ENCODE data around the gene GPER1.
A peak's percentile ranks its signal among the peaks of the same experiment; 100 is the strongest.
"Not testable (repeated sequence)": the region's sequence is repeated elsewhere in the genome, so short reads cannot be mapped to it uniquely, and the experiment has no call there.

Gene GPER1

DNA sequence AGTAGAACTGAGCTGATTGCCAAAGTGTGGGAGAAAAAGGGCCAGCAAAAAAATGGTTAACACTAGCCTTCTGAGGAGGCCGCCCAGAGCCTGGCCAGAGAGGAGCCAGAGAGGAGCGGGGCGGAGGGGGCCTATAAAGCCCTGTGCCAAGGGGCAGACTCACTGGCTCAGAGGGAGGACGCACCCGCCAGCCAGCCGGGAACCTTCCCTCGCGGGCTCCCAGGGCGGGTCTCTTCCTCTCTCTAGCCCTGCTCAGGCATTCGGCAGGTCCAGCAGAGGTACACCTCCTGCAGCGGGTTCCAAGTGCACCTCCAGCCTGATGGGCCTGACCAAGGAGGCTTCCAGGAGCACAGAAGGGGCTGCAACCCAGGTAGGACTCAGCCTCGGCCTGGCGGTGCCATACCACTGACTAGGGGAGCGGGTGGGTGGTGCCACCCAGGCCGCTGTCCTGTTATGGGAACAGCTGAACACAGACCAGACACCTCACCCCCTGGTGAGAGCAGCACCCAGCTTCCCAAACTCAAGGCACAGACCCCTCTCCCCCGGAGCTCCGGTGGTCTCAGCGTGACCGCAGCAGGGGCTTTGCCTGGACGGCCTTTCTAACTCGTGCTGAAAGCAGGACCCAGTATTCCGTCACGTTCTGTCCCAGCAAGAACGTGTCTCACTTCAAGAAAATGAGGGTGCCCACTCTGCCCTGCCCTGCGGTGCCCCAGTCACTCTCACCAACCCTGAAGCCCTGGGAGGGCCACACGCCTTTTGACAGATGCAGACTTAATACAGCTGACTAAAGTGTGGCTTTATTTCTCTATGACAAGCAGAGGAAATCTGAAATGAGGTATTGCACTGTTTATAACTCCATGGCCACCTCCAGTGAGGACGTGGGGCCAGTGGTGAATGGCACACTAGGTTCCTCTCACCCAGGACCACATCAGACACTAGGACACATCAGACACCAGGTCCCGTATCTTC, at the start of gene GPER1:
Gene GPER1 (plus strand): TSS at position 162 of the 969 bp plus-strand sequence. CDS start 3,616 bp downstream, outside the sequence.
- DNase-seq (ENCODE audit: low read depth) = no peak

DNA sequence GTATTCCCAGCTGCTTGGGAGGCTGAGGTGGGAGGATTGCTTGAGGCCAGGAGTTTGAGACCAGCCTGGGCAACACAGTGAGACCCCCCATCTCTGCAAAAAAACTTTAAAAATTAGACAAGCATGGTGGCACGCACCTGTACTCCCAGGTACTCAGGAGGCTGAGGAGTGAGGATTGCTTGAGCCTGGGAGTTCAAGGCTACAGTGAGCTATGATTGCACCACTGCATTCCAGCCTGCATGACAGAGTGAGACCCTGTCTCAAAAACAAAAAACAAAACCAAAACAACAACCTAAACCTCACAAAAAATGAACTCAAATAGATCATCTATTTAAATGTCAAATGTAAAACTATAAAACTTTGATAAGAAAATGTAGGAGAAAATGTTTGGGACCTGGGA, 47.7 kb upstream of the GPER1 start:
- not testable (repeated sequence) for DNase-seq (ENCODE audit: low read depth)

DNA sequence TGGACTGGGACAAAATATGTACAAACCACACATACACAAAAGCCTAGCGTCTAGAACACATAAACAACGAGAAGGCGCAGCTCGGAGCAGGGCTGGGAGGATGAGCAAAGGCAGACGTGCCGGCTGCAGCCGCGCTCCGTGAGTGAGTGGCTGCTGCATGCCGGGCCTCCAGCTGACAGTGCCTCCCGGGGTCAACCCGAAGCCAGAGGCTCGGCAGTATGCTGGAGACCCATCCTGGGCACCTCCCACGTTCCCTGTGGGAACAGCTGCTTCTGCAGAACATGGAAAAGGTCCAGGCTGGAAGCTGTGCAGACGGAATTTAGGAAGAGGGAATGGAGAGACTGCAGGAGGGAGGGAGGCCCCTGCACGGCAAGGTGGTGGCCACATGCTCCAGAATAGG, 47.1 kb upstream of the GPER1 start:
- DNase-seq (ENCODE audit: low read depth) = no peak

DNA sequence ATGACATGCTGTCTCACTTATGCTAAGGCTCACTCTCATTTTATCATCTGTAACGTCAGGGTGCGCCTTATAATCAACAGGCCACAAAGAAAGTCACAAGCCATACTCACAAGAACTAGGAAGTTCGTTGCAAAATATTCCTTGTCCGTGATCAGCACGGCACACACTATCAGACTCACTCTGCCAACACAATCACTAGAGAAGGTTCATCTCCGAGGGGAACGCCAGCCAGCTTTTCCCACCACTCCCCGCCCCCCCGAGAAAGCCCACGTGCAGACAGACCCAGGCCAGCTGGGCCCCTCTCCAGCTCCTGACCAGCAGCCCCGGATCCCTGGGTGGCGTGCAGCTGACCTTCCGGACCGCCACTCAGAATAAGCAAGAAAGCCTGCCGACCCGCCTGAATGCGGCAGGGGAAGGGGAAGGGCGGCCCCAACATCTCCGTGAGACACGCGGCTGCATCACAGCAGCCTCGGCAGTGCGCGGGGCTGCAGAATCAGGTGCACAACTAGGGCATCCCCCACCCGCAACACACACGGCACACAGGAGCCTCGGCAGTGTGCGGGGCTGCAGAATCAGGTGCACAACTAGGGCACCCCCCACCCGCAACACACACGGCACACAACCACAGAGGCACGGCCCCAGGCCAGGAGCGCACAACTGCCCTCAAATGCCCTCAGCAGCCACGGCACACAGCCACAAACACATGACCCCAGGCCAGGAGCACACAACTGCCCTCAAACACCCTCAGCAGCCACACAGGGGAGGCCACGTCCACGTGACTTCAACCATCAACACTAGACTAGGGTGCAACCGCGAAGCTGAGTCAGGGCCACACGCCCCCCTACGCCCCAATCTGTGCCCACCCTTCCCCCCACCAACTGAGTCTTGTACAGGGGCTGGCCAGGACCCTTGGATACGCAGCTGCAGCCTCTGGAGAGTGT, 46.1 kb upstream of the GPER1 start:
- no peak for DNase-seq (ENCODE audit: low read depth)

DNA sequence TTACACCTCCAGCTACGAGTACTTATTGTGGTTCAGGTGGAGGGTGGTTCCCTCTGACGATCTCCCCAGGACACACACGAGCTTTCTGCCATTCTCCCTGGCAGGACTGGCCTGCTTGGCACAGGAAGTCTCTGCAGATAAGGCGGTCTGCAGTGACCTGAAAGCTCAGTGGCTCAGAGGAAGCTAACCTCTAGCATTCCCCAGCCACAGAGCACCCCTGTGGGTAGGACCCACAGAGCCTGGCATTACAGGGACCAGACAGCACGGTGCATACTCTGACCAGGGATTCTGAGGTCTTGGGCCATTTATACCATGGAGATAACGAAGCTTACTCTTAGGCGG, 45.5 kb upstream of the GPER1 start:
- DNase-seq (ENCODE audit: low read depth) = no peak

DNA sequence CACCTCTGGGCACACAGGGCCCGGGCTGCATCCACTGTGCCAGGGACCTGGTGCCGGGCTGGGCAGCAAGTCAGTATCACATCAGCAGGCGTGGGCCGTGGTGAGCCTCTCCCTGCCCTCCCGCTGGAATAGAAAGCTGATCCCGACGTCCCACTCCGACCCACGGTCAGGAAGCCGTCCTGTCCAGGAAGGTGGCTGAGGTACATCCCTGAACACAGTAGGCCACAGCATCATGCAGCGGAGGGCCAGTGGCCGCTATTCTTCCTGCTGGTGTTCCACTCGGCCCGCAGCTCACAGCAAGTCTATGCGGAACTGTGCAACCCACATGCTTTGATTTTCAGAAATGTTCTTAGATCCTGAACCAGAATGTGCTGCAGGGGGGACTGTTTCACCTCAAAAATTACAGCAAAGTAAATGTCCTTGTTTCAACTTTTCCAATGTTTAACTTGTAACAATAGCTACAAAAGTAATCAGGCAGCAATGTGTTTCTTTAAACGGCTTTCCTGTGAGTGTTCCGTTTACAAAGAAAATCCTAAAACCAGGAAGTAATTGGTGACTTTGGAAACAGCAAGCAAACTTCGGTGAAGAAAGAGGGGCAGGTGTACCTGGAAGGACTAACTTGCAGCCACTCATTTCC, 44.2 kb upstream of the GPER1 start:
- DNase-seq (ENCODE audit: low read depth) = no peak

DNA sequence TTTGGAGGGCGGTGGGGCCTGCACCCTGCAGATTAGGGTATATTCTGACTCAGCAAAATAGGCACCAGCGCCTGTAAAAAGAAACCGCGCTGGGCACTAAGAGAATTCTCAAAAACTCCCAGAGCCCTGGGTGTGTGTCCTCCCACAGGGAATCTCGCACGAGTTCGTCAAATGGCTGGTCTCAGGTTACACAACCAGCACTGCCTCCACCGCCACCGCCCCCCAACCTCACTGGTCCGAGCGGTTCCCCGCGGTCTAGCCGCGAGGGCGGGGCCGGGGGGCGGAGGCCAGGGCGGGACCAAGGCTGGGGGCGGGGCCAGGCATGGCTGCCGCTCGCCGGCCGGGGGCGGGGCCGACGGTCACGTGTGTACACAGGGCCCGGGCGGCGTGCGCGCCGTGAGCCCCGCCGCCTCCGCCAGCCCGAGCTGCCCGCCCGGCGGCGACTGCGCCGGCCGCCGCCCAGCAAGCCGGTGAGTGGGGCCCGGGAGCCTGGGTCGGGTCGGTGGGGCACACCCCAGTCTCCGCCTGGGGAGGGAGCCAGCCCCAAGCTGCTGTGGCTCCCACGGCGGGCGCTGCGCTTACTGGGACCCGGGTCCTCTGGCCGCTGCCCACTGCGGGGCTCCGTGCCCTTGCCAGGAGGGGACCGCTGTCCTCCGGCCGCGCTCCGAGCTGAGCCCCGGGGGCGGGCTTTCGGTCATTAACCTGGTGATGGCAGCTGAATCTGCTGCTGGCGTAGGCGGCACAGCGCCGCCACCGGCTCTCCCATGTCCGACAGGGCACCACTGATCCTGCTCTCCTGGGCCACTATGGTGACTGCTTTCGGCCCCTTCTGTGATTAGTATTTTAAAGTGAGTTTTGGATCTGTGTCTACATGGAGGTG, 43.5 kb upstream of the GPER1 start, which contains the start of gene GPR146:
Gene GPR146 (plus strand): TSS at position 358 of the 880 bp plus-strand sequence. CDS start 12,970 bp downstream, outside the sequence.
- peak; percentile 89 for DNase-seq (ENCODE audit: low read depth)

DNA sequence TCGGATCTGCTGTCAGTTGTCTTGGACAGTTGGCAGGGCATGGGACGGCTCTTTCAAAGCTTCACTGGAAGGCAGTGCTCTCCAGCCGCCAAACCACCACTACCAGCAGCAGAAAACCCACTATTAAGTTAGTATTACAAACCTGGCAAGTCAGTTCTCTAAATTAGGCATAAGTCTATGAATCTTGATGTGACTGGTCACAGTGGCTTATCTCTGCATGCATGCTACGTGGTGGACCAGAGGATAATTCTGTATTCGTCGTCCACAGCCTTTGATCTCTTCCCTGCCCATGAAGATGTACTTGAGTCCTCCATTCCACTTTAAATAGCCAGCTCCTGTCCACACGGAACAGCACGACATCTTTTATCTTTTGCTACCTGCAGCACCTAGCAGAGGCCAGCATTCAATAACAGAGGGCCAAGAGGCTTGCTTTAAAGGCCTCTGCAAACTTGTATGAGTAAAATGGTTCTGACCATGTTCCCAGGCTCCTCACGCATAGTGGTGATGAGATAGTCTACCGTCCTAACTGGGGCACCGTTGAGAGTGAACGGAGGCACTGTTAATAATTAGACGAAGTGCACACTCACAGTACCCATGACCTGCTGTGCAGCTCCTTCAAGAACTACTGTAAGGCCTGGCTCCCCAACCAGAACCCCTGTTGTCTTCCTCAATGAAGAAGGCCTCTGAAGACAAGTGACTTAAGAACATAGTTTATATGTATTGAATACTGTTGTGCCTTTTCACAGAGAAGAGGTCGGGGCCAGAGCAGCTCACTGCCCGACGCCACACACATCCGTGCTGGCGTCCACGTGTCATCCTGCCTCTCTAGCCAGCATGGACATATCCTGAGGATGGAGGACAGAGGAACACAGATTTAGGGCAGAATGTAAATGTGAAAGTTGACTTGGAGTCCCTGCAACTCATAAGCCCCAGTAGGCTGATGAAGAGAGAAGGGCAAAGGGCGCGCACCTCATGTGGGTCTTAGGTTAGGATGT, 42.5 kb upstream of the GPER1 start:
- no peak for DNase-seq (ENCODE audit: low read depth)

DNA sequence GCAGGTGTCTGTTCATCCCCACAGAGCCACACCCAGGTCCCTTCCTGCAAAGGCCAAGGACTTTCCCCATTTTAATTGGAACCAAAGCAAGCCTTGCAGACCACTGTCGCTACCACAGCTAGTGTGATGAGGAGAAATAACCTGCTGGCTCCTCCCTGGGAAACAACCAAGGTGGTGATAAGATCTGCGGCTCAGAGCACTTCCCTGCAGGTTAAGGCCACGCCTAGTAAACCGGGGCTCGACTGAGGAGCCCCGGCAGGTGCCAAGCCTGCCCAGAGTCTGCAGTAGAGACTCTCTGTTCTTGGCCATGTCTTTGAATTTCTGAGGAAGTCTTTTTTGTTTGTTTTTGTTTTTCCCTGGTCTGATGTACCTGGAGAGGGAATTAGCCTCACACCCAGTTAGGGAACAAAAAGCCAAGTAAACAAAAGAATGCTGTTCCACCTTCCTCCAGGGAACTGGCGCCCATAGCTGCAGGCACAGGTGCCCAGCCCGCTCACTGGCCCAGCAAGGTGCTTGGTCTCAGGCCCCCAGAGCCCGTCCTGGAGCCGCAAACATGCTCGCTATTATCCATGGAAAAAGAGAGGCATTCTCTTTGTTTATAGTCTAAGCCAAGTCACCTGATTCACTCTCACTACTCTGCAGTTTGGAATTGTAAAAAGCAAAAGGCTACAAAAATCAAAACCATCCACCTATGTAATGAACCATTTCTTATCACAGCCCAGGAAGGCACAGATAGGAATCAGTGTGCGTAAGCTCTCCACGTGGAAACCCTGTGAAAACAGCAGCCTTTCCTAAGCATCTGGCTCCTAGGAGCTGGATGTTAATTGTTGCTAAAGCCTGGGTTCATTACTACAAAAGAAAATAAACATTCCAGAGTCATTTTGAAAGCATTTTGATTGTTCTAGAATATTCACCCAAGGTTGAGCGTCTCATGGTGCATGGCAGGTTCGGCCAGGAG, 40.9 kb upstream of the GPER1 start:
- peak; percentile 27 for DNase-seq (ENCODE audit: low read depth)

DNA sequence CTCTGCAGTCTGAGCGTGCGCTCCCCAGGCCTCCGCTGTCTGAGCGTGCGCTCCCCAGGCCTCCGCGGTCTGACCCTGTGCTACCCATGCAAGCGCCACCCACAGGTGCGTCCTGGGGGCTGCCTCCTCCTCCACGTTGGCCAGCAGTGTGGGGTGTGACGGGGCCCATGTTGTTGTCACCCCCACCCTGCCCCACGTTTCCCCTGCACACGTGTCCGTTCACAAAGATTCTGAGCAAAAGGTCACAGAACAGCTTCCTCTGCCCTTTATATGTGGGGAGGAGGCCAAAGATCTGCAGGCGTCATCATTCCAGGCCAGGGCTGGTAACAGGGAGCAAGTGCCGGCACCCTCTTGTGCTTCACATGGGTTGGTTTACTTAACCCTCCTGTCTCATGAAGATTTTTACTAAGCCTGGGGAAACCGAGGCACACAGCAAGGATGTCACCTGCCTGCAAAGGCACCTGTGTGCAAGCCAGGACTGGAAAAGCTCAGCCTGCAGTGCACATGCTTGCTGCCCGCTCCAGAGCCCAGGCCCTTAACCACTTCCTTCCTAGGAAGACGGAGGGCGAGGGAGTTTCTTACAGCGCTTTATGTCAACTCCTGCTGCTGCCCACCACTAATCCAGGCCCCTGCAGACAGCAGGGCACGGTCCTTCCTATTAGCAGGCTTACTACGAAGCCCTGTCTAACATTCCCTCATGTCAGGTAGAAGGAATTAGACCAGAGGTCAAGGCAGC, 38.7 kb upstream of the GPER1 start:
- no peak for DNase-seq (ENCODE audit: low read depth)

DNA sequence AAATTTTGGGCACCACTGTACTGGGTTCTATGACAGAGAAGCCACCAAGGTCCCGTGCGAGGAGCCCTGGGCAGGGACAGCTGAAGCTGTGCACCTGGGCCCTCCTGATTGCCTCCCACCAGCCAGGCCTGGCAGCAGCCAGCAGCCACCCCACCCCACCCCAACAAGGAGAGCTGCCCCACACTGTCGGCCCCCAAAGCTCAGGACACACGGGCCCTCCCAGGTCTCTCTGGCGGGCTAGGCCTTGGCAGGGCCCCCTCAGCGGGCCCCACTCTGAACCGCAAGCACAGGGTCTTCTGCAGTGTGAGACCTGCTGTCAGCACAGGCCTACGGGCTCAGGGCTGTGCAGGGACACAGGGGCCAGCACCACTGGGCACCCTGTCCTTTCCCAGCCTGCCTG, 38.1 kb upstream of the GPER1 start:
- no peak for DNase-seq (ENCODE audit: low read depth)

DNA sequence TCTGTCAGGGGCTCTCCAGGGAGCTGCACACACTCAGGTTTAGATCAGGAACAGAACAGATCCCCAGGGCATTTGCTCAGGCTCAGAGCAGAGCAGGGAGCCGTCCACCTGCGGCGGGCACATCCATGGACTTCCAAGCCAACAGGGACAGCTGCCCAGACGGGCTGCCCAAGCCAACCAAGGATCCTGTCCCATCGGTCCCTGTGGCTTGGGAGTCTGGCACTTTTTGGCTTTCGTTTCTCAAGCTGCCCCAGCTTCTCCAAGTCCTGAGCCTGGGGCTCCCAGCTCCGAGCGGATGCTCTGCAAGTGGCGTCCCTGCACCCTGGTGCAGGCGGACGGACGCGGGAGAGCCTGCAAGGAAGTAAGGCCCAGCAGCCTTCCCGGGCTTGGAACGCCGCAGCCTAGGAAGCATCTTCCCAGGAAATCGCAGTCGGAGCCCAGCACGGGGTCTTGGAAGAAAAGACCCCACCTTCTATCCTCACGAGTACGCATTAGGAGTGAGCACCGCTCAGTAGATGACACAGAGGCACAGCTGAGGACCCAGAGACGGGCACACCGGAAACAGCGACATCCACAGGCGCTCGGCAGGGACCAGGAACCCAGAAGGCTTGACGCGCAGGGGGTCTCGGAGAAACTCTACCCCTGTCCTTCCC, 37.5 kb upstream of the GPER1 start:
- no peak for DNase-seq (ENCODE audit: low read depth)

DNA sequence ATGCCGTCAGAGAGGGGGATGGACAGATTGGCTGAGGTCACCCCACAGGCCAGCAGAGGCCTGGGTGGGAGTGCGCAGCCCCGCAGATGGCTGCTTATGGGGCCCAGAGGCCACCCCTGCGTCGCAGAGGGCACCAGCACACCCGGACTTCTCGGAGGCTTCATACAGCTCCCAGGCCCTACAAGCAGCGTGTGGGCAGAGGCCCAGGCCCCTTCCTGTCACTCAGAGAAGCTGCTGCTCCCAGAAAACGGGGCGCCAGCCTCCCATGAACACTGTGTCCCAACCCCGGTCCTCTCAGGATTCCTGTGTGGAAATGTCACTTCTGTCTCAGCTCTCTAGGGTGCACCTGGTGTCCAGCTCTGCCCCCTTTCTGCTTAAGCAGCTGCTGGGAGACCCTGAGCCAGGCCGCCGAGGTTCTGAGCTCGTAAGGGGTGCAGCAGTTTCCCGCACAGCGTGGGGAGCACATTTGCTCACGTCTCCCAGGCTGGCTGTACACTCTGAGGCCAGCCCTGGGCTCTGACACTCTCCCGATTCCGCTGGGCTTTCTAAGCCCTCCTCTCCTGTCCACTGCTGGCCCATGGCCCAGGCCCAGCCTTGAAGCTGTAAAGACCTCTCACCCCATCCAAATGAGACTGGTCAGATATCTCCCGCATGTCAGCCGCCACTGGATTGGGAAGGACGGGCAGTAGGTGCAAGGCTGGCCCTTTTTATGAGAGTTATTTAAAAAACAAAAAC, 36.8 kb upstream of the GPER1 start:
- no peak for DNase-seq (ENCODE audit: low read depth)

DNA sequence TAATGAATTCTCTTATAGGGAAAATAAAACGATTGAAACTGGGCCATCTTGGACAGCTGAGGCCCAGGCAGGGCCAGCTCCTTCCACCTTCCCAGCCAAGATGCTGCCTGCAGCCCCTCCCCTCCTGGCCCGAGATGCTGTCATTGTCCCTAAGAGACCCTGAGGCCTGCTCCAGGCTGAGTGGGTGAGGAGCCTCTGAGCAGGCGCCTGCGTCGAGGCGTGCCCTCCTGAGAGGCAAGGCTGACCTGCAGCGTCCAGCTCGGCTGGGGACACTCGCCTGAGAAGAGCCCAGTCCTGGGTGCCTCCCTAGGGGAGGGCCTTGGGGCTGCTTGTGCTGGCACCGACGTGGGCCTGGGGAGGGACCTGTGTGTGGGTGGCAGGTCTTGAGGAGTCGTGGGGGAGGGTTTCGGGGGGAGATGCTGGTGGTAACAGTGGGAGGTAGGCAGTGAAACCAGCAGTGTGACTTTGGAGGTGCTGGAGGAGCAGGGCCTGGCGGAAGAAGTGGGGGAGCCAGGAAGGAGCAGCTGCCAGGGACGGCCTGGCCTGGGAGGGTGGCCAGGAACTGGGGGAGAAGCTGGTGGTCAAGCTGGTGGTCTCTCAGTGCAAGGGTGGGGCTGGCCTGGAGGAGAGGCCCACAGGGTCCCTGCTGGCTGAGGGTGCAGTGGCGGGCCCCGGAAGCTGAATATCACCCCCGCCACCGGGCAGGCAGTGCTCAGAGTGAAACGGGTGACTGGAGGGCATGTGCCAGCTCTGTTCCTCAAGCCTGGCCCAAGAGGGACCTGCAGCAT, 35.7 kb upstream of the GPER1 start:
- no peak for DNase-seq (ENCODE audit: low read depth)

DNA sequence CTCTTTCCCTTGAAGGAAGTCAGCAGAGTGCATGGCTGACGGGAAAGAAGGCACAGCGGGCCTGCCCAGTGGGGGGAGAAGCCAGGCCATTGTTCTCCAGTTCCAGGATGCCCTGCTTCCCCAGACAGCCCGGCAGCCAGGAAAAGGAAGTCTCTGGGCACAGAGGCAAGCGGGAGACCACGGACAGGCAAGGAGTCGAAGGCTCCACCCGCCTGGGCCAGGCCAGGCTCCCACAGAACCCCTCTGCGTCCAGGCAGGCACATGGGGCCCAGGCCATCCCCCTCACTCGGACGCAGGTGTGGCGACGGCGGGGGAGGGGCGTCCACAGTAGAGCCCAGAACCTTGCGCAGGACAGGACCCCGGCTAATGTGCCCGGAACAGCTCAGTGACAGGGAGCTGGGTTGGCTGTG, 34.9 kb upstream of the GPER1 start:
- DNase-seq (ENCODE audit: low read depth) = no peak

DNA sequence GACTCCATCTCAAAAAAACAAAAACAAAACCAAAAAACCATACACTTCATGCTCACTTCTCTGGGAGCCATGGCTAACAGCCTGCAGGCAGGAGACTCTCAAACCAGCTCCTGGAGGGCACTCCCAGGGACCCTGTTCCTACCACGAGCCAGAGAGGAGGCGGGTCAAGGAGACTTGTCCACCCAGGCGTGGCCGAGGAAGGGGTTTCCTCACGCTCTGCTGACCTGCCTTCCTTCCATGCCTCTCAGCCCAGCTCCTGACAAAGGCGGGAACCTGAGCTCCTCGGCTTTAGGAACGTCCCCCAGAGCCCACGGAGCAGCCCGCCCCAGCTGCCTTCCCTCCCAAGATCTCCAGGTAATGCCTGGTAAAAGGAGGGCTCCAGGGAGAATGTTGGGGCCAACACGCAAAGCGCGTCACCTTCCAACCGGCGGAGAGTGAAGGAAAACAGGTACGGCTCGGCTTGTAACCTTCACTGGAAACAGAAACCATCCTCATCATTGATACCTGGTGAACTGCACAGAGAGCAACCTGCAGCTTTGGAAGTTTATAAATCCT, 34.0 kb upstream of the GPER1 start:
- no peak for DNase-seq (ENCODE audit: low read depth)

Data from activated T-helper 1 cell treated with Interleukin-2 at 50 U/mL for 16 hours (primary cell).